AG09309 (cell line): ENCODE data around the gene RTP3.
A peak's percentile ranks its signal among the peaks of the same experiment; 100 is the strongest.
"Not testable (repeated sequence)": the region's sequence is repeated elsewhere in the genome, so short reads cannot be mapped to it uniquely, and the experiment has no call there.

ENCODE experiments used
- DNase-seq: peaks from one replicate; pipeline ENCODE4 v3.0.0-alpha.2; 2010; ENCODE audit warnings: low read depth
- H3K4me3 ChIP-seq: 2 replicates; pipeline ENCODE4 v1.5.1; 2011; ENCODE audit warnings: mild to moderate bottlenecking, low read depth, low read length, moderate library complexity; ENCODE audit not compliant: control insufficient read depth
- TF ChIP-seq, protein P1 (sequence below): IDR thresholded peaks from 2 replicates; pipeline ENCODE4 v1.5.1; 2011; ENCODE audit warnings: mild to moderate bottlenecking, low read depth, low read length, inconsistent platforms; ENCODE audit not compliant: insufficient read depth, control insufficient read depth; ENCODE audit errors: missing control alignments

RTP3 gene

GRCh38 chr3:46489381-46489780 lies 8.4 kb upstream of the RTP3 start:
- TF ChIP-seq, protein P1, sequence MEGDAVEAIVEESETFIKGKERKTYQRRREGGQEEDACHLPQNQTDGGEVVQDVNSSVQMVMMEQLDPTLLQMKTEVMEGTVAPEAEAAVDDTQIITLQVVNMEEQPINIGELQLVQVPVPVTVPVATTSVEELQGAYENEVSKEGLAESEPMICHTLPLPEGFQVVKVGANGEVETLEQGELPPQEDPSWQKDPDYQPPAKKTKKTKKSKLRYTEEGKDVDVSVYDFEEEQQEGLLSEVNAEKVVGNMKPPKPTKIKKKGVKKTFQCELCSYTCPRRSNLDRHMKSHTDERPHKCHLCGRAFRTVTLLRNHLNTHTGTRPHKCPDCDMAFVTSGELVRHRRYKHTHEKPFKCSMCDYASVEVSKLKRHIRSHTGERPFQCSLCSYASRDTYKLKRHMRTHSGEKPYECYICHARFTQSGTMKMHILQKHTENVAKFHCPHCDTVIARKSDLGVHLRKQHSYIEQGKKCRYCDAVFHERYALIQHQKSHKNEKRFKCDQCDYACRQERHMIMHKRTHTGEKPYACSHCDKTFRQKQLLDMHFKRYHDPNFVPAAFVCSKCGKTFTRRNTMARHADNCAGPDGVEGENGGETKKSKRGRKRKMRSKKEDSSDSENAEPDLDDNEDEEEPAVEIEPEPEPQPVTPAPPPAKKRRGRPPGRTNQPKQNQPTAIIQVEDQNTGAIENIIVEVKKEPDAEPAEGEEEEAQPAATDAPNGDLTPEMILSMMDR: no peak
- no peak for DNase-seq
- H3K4me3 ChIP-seq: no peak overlapping the region

GRCh38 chr3:46489875-46490274 lies 7.9 kb upstream of the RTP3 start:
- H3K4me3 ChIP-seq: no peak overlapping the region
- DNase-seq: peak; percentile 33

GRCh38 chr3:46490338-46491084 lies 7.3 kb upstream of the RTP3 start:
- DNase-seq: no peak
- H3K4me3 ChIP-seq: no peak overlapping the region
- TF ChIP-seq, protein P1: no peak

More at GRCh38 chr3:46489875-46490274, 7.9 kb upstream of the RTP3 start:
- TF ChIP-seq, protein P1: no peak

- no peak overlapping the region for H3K4me3 ChIP-seq
- no peak for DNase-seq
- TF ChIP-seq, protein P1: no peak
Observed at GRCh38 chr3:46491089-46492070, 6.4 kb upstream of the RTP3 start.

DNA sequence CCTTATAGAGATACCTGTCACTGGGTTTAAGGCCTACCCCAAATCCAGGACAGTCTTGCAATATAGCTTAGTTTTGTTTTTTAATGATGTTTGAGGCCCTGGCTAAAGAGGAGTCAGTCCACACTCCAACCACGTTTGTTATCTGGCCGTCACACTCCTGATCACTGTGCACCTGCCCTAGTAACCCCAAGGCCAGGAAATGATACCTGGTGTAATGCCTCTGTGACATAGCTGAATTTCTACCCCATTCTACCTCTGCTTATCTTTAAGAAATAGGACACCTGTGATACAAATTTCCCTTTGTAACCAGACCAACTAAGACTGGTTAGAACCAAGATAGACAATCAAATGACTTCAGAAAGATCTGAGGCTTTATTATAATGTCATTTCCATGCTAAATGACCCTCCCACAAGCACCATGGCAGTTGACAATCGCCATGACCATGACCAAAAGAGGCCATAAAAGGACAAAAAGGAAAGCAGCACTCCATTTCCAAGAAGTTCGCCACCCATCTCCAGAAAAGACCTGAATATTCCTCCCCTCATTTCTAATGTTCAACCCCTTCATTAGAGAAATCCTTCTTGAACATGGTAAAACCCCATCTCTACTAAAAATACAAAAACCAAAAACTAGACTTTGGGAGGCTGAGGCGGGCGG lies 4.8 kb upstream of the RTP3 start:
- H3K4me3 ChIP-seq: no peak overlapping the region
- TF ChIP-seq, protein P1: no peak
- no peak for DNase-seq

GRCh38 chr3:46494491-46494890 lies 3.3 kb upstream of the RTP3 start:
- H3K4me3 ChIP-seq, DNase-seq: not testable (repeated sequence)
